ENCODE results near the gene EMD.

EMD gene

GRCh38 chrX:154365052-154365600 is 14.0 kb upstream of the EMD start:
- Mint-ChIP-seq H3K27ac (no peak overlapping the region), H3K36me3 (no peaks in the 10 kb centered on the region), H3K9me3 (no peaks in the 10 kb centered on the region), H3K4me3 (no peak overlapping the region), H3K4me1 (no peaks in the 10 kb centered on the region), H3K27me3 (no peaks in the 10 kb centered on the region)

DNA sequence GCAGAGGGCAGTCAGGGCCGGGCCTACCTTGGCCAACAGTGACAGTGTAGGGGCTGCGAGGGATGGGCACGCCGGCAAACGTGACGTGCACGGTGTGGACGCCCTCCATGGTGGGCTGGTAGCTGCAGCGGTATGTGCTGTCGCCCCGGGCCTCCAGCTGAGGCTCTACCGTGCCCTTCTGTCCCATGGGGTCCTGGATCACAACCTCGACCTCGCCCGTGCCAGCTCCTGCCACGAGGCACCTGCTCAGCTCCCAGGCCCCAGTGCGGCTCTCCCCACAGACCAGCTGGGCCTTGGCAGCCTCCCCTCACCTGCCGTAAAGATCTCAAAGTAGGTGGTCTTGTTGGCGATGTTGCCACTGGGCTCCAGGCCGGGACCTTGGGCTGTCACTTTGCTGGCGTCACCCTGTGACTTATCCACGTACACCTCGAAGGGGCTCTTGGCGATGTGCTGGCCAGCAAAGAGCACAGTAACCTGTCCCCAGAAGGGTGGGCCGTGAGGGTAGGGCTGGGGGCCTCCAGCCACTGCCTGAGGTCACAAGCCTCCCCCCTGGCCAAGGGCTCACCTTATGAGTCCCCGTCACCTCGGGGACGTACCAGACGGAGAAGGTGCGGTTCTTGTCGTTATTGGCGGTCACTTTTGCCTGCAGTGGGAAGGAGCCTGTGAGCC is 13.0 kb upstream of the EMD start:
- Mint-ChIP-seq H3K4me1 (no peaks in the 10 kb centered on the region), H3K27ac (no peak overlapping the region), H3K27me3 (no peaks in the 10 kb centered on the region), H3K9me3 (no peaks in the 10 kb centered on the region), H3K4me3 (no peak overlapping the region), H3K36me3 (no peaks in the 10 kb centered on the region)

- no peak overlapping the region for H3K27ac Mint-ChIP-seq
- no peaks in the 10 kb centered on the region for H3K9me3 Mint-ChIP-seq
- H3K36me3 Mint-ChIP-seq, result no peaks in the 10 kb centered on the region
- no peaks in the 10 kb centered on the region for H3K27me3 Mint-ChIP-seq
- no peak overlapping the region for H3K4me3 Mint-ChIP-seq
- H3K4me1 Mint-ChIP-seq, result no peaks in the 10 kb centered on the region
Observed at GRCh38 chrX:154366666-154367055, 12.4 kb upstream of the EMD start.

DNA sequence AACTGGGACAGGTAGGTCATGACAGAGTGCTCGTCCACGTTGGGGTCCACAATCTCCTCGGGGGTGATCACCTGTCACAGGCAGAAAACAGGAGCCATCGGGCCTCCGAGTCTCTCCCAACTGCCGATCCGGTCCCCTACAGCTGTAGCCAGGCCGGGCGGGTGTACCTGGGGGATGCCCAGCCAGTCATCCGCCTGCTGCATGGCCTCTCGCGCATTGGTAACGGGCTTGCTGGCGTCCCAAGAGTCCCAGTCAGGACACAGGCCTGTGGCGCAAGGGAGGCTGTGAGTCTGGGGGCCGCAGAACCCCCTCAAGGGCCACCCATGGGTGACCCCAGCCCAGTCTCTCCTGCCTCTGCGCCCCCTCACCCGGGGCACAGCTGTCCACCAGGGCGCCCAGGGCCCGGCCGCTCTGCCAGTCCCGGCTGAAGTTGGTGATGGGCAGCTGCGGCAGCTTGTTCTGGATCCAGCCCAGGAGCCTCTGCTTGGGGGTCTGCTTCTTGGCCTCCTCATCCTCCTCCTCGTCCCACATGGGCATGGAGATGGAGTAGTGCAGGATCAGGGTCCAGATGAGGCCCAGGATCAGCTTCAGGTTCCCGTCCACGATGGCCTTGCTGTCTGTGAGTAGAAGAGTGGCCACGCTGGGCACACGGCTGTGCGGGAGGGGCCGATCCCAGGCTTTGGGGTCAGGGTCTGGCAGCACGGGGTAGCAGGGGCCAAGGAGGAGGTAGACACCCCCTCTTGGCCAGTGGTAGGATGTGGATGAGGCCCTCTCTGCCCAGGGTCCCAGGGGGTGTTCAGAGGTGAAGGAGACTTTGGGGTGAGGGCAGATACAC is 11.4 kb upstream of the EMD start:
- Mint-ChIP-seq H3K36me3 (no peaks in the 10 kb centered on the region), H3K27ac (peak overlapping the region; percentile 79), H3K4me3 (peak overlapping the region; percentile 79), H3K27me3 (no peaks in the 10 kb centered on the region), H3K4me1 (peaks cover 5% of the 10 kb centered on the region), H3K9me3 (no peaks in the 10 kb centered on the region)

DNA sequence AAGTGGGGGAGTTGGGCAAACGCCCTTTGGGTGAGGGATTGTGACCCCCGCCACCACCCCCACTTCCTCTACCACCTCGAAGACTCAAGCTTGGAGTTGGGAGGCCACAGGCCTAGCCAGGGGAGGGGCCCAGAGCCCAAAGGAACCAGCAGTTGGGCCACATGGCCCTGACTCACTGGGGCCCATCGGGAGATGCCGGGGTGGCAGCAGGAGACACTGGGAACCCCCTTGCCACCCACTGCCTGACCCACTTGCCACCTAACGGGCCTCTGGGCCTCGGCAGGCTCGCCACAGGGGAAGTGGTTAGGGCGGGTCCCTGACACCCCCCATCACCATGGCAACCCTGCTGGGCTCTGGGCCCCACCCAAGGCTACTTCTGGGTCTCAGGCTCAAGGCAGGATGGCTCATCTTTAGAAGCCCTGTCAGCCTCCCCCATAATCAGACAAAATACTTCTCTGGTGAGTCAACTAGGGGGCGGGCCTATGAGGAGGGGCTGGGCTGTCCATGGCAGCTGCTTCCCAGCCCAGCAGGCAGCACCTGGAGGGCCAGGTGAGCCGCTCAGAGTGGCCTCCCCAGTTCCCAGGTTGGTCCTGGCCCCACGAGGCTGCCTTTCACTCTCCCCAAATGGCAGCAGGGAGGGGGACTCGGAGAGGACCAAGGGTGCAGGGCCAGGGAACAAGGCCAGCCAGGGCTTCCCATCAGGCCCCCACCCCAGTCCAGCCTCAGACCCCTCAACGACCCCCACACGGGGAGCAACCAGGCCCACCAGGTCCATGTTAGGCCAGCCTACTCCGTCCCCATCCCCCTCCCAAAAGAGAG is 10.3 kb upstream of the EMD start:
- Mint-ChIP-seq H3K36me3 (no peaks in the 10 kb centered on the region), H3K27me3 (no peaks in the 10 kb centered on the region), H3K9me3 (no peaks in the 10 kb centered on the region), H3K27ac (peak overlapping the region; percentile 79), H3K4me1 (peaks cover 10% of the 10 kb centered on the region), H3K4me3 (peak overlapping the region; percentile 79)

DNA sequence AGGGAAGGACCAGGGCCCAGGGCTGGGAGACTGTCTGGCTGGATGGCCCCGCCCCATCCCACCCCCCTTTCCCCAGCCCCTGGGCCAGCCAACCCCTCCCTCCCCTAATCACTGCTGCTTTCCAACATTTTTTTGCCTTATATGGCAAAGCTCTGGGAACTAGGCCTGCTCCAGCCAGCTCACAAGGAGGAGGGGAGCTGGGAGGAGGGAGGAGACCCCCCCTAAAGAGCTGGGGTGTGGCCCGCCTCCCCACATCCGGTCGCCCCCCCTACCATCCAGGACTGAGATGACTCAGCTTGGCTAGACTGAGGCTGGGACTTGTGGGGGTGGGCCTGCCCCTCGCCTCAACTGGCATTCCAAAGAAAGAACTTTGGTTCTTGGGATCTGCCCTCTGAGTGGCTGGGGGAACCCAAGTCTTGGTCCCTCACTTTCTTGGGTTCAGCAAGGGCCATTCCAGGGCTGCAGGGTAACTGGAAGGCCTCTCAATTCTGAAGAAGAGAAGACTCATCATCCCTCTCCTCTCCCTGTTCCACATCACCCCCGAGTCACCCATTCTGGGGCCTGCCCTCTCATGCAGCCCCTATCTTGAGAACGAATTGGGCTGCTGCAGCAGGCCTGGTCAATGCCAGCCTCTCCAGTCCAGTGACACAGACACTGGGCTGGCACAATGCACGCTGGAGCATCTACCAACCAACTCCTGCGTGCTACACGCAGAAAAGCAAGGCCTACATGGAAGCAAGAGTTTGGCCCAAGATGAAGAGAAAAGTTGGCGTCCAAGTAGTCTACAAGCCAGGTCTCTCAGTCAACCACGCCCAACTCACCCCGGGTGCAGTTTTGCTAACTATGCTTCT is 9.4 kb upstream of the EMD start:
- H3K36me3 Mint-ChIP-seq, result no peaks in the 10 kb centered on the region
- H3K27ac Mint-ChIP-seq, result peak overlapping the region; percentile 68
- H3K4me1 Mint-ChIP-seq, result peaks cover 10% of the 10 kb centered on the region
- peak overlapping the region; percentile 97 for H3K4me3 Mint-ChIP-seq
- no peaks in the 10 kb centered on the region for H3K27me3 Mint-ChIP-seq
- H3K9me3 Mint-ChIP-seq, result no peaks in the 10 kb centered on the region

- Mint-ChIP-seq H3K36me3 (no peaks in the 10 kb centered on the region), H3K4me1 (peaks cover 10% of the 10 kb centered on the region), H3K9me3 (no peaks in the 10 kb centered on the region), H3K27me3 (no peaks in the 10 kb centered on the region), H3K4me3 (peak overlapping the region; percentile 97), H3K27ac (peak overlapping the region; percentile 68)
Observed at GRCh38 chrX:154370300-154371016, 8.6 kb upstream of the EMD start.

DNA sequence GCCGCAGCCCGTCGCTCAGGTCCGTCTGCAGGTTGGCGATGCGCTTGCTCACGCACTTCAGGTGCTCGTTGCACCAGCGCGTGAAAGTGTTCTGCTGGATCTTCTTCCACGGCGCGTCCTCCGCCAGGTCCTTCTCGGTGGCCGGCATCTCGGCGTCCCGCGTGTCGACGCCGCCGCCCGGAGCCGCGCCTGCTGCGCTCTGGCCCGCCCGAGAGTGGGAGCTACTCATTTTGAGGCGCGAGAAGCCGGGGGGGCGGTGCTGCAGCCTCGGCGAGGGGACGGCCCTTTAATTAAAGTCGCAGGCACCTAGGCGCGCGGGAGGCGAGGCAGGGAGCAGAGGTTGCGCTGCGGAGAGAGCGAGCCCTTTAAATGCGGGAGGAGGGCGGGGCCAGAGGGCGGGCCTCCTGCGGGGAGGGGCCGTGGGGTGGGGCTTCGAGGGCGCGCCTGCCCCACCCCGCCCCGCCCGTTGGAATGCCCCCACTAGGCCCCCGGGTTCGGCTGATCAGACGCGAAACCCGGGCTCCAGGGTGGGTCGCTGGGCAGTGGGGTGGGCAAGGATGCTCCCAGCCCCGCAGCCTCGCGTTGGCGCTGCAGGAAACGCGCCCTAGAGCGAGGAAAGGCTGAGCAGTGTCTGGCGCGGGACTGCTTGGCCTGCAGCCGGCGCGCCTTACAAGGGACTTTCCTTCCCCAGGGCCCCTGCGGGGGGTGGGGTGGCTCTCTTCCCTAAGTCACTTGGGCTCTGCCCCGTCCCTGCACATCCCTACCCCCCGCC is 7.9 kb upstream of the EMD start:
- H3K27me3 Mint-ChIP-seq, result no peaks in the 10 kb centered on the region
- H3K4me1 Mint-ChIP-seq, result peaks cover 10% of the 10 kb centered on the region
- no peaks in the 10 kb centered on the region for H3K36me3 Mint-ChIP-seq
- no peak overlapping the region for H3K27ac Mint-ChIP-seq
- H3K4me3 Mint-ChIP-seq, result peak overlapping the region; percentile 80
- no peaks in the 10 kb centered on the region for H3K9me3 Mint-ChIP-seq

- no peak overlapping the region for H3K27ac Mint-ChIP-seq
- H3K36me3 Mint-ChIP-seq, result no peaks in the 10 kb centered on the region
- no peak overlapping the region for H3K4me3 Mint-ChIP-seq
- no peaks in the 10 kb centered on the region for H3K9me3 Mint-ChIP-seq
- peaks cover 10% of the 10 kb centered on the region for H3K4me1 Mint-ChIP-seq
- H3K27me3 Mint-ChIP-seq, result no peaks in the 10 kb centered on the region
Observed at GRCh38 chrX:154371789-154372300, 7.2 kb upstream of the EMD start.

- peak overlapping the region; percentile 73 for H3K4me3 Mint-ChIP-seq
- no peaks in the 10 kb centered on the region for H3K36me3 Mint-ChIP-seq
- H3K4me1 Mint-ChIP-seq, result peaks cover 15% of the 10 kb centered on the region
- H3K27me3 Mint-ChIP-seq, result no peaks in the 10 kb centered on the region
- no peaks in the 10 kb centered on the region for H3K9me3 Mint-ChIP-seq
- no peak overlapping the region for H3K27ac Mint-ChIP-seq
Observed at GRCh38 chrX:154372612-154373022, 6.5 kb upstream of the EMD start.

DNA sequence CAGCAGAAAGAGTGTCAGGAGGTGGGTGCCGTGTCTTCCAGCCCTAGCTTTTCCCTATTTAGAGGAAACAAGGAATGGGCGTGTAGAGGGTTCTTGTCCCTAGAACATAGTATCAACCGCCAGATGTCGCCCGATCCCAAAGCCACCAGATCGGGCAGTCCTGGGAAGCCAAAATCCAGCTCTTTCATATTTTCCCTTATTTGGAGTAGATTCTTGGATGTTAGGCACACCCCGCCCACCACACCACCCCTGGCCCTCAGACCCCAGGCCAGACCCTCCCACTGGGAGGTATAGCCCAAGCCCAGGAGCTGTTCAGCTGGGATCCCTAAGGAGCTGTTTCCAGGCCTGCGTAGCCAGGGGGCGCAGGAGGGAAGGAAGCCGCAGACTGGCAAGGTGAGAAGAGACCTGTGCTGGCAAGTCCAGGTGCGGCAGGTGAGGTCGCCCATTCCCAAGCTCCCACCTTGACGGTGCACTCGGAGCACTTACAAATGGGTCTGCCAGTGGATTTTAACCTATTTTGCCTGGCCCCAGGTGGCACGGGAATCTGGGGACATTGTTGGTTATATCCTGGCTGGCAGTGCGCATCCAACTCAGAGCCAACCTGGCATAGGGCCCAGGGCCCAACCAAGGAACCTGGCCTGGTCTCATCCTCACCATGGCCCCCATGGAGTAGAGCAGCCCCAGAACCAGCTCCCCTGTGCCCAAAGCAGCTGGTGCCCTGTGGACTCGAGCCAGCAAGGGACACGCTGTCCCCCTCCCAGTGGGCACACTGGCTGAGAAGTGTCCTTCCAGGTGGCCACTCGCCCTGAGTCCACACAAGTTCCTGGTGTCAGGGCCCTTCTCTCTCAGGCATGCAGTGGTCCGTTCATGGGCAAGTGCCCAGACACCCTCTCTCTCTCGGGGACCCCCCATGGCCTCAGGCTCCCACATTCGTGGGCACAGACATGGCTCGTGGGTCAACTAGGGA is 5.5 kb upstream of the EMD start:
- Mint-ChIP-seq H3K9me3 (no peaks in the 10 kb centered on the region), H3K4me1 (peaks cover 15% of the 10 kb centered on the region), H3K4me3 (peak overlapping the region; percentile 58), H3K27me3 (no peaks in the 10 kb centered on the region), H3K36me3 (no peaks in the 10 kb centered on the region), H3K27ac (no peak overlapping the region)

DNA sequence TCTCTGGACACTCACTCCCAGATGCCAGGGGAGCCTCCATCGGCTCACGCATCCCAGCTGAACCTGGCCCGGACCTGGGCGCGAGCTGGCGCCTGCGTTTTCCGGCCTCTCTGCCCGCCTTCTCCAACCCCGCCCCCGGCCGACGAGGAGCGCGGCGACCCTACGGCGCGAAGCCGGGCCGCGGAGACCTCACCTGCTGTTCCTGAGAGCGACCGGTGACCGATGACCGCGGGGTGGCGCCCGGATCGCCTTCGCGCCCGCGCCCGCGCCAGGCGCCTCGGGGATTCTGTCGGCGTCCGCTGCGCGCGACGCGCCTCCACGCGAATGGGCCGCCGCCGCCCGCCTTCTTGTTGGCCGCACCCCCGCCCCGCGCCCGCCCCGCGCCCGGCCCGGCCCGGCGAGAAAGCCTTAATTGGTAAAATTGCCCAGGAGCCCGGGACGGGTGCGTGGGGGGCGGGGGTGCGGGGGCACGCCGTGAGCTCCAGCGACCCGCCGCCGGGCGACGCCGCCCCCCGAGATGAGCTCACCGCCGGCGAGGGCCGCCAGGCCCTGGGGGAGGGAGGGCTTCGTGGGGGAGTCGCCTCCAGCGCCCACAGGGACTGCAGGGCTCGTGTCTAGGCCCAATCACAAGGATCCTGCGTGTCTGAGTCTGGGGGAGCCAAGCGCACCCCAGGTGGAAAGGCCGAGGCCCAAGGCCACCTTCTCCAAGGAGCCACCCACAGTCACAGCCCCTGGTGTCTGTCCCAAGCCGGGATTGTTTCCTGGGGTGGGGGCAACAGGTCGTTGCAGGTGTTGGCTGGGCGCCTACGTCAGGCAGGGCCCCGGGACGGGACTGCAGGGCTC is 4.6 kb upstream of the EMD start, which contains the start of gene FLNA:
Gene FLNA, minus strand, starts transcription at position 322 of the 843 bp plus-strand sequence. CDS start 3,389 bp downstream, outside the sequence.
- no peaks in the 10 kb centered on the region for H3K9me3 Mint-ChIP-seq
- H3K27me3 Mint-ChIP-seq, result no peaks in the 10 kb centered on the region
- H3K36me3 Mint-ChIP-seq, result no peaks in the 10 kb centered on the region
- H3K4me3 Mint-ChIP-seq, result peak within 1 kb of the TSS; percentile 58
- no peak within 1 kb of the TSS for H3K27ac Mint-ChIP-seq
- H3K4me1 Mint-ChIP-seq, result peaks cover 15% of the 10 kb centered on the region
